ENCODE measurements around the gene RIIAD1.

The RIIAD1 gene
- 0 to 0.11 (median 0) reads per million in 18 experiments for total RNA-seq

- peak; percentile 4 to 21 for DNase-seq
These were observed at the start of gene RIIAD1 for GRCh38 chr1:151720974-151721787. TSS of gene RIIAD1 (plus strand) at chr1:151721522. CDS start at chr1:151721537, 15 bp downstream.

- no peak for DNase-seq
These were observed 47.9 kb upstream of the RIIAD1 start for GRCh38 chr1:151673407-151673806.

GRCh38 chr1:151680391-151680790 is 40.9 kb upstream of the RIIAD1 start:
- DNase-seq: no peak

- no peak for DNase-seq
These were observed 40.5 kb upstream of the RIIAD1 start for GRCh38 chr1:151680826-151681225.

GRCh38 chr1:151681923-151682322 is 39.4 kb upstream of the RIIAD1 start:
- no peak for DNase-seq

GRCh38 chr1:151682901-151683300 is 38.4 kb upstream of the RIIAD1 start:
- DNase-seq: peak; percentile 30 to 51

GRCh38 chr1:151684128-151684527 is 37.2 kb upstream of the RIIAD1 start:
- no peak for DNase-seq

- no peak for DNase-seq
These were observed 34.8 kb upstream of the RIIAD1 start for GRCh38 chr1:151686561-151686960.

GRCh38 chr1:151689494-151689893 is 31.8 kb upstream of the RIIAD1 start:
- no peak for DNase-seq

GRCh38 chr1:151692226-151692625 is 29.1 kb upstream of the RIIAD1 start:
- DNase-seq: peak in 1 of 2 donors; percentile 49

GRCh38 chr1:151693057-151693651 is 28.2 kb upstream of the RIIAD1 start:
- peak in 1 of 2 donors; percentile 6 for DNase-seq

- no peak for DNase-seq
These were observed 19.8 kb upstream of the RIIAD1 start for GRCh38 chr1:151701515-151701914.

GRCh38 chr1:151702936-151703335 is 18.4 kb upstream of the RIIAD1 start:
- DNase-seq: no peak

GRCh38 chr1:151703813-151704212 is 17.5 kb upstream of the RIIAD1 start:
- no peak for DNase-seq

- DNase-seq: no peak
These were observed 17.1 kb upstream of the RIIAD1 start for GRCh38 chr1:151704246-151704645.

GRCh38 chr1:151705146-151705545 is 16.2 kb upstream of the RIIAD1 start:
- no peak for DNase-seq

- no peak for DNase-seq
These were observed 15.4 kb upstream of the RIIAD1 start for GRCh38 chr1:151705753-151706463.

- DNase-seq: no peak
These were observed 14.6 kb upstream of the RIIAD1 start for GRCh38 chr1:151706464-151707415.

- no peak for DNase-seq
These were observed 13.7 kb upstream of the RIIAD1 start for GRCh38 chr1:151707541-151708065.

GRCh38 chr1:151708891-151709290 is 12.4 kb upstream of the RIIAD1 start:
- DNase-seq: no peak

GRCh38 chr1:151710187-151710840 is 11.0 kb upstream of the RIIAD1 start:
- DNase-seq: peak; percentile 10 to 44
